Stimulated activated CD8-positive, alpha-beta memory T cell treated with anti-CD3 and anti-CD28 coated beads, Interleukin-7, amount 100 ng/mL, for 1 hour (primary cell): Measurements from ENCODE around the gene ZNF544.
"Not testable (repeated sequence)": the region's sequence is repeated elsewhere in the genome, so short reads cannot be mapped to it uniquely, and the experiment has no call there.

Source experiments
- DNase-seq, 2 donors: peaks; one replicate each; pipeline ENCODE4 v3.0.0-alpha.2; 2020; ENCODE audit warnings: low read depth in 2 of 2

Gene ZNF544

DNA sequence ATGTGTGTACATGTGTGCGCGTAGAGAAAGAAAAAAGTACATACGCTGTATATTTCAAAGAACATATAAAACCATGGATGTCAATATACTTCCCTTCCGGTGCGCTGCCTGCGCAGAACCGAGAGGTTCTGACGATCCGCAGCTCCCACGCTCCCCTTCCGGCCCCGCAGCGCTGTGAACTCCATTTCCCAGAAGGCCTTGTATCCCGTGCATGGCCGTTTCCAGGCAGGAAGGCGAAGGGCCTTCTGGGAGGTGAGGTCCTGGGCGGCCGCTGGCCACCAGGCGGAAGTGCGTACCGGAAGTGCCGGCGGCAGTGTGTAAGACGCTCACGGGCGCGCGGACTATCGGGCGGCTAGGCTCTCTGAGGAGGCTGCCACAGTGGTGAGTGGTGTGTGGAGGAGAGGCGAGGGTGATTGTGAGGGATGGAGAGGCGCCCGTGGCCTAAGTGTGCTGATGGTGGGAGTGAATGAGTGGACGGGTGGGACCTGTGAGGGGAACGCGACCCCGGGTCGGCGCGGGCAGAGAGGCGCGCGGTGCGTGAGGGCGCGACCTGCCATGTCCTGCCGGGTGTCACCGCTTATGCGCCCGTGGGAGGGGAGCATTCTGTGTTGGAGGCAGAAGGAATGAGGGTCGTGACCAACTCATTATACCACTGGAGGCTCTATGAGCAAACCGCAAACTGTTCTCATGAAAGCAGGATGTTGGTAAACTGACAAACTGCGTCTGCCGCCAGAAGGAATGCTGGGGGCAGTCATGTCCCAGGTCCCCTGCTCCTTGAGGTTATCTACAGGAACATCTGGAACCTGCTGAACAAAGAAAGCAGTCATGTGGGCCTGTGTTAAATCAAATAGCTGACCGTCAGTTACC, 76.6 kb downstream of the ZNF544 start, which contains the start of gene ERVK3-1:
ERVK3-1 (plus strand) TSS at position 313 of the 867 bp plus-strand sequence. CDS start 6,792 bp downstream, outside the sequence.
- DNase-seq: peak; percentile 79 to 87

DNA sequence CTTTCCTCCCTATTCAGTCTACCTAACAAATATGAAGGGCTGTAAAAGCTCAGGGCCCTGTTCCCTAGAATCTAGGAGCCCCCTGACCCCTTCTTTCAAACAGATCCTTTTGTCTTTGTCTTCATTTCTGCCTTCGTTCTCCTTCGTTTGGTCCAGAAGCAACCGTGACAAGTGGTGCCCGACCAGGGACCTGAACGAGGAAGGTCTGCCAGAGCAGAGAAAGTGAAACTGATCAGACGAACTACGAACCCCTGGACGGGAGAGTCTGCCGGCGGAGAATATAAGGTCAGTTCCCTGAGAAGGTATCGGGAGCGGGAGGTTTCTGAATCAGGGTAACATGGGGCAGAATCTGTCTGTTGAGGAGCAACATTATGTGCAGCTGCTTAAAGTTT, 77.2 kb downstream of the ZNF544 start:
- DNase-seq: no peak

DNA sequence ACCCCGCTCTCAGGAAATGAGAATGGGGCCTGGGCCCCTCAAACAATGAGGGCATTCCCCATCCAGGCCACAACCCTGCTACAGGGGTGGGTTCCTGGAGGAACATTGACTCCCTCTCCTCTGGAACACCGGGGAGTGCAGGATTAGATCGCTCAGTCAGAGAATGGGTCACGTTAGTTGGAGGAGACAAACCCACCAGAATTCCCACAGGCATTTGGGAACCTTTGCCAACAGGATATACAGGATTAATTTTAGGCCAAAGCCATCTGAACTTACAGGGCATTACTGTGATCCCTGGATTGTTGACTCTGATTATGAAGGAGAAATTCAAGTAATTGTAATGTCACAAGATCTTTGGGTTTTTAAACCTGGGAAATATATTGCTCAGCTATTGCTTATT, 79.0 kb downstream of the ZNF544 start:
- no peak for DNase-seq

DNA sequence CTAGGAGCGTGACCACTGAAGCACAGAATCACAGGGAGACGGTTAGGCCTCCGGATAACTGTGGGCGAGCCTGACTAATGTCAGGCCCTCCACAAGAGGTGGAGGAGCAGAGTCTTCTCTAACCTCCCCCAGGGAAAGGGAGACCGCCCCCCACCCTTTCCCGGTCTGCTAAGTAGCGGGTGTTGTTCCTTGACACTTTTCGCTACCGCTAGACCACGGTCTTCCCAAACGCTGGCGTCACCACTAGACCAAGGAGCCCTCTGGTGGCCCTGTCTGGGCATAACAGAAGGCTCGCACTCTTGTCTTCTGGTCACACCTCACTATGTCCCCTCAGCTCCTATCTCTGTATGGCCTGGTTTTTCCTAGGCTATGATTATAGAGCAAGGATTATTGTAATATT, 82.0 kb downstream of the ZNF544 start:
- not testable (repeated sequence) for DNase-seq

DNA sequence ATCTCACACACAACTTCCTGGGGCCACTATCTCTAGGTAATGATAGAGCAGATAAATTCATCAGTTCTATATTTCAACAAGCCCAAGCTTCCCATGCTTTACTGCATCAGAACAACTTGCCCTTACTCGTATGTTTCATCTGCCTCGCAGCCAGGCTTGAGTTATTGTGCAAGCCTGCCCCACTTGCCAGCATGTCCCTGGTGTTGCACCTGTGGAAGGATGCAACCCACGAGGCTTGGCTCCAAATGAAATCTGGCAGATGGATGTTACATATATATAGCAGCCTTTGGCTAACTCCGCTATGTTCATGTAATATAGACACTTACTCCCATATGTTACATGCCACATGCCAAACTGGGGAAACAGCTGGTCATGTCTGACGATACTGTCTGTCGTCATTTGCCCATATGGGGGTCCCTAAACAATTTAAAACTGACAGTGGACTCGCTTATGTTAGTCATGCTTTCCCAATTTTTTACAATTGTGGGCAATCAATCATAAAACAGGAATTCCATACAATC, 82.7 kb downstream of the ZNF544 start:
- no peak for DNase-seq
